Measurements from ENCODE around the gene NEK5.

DNA sequence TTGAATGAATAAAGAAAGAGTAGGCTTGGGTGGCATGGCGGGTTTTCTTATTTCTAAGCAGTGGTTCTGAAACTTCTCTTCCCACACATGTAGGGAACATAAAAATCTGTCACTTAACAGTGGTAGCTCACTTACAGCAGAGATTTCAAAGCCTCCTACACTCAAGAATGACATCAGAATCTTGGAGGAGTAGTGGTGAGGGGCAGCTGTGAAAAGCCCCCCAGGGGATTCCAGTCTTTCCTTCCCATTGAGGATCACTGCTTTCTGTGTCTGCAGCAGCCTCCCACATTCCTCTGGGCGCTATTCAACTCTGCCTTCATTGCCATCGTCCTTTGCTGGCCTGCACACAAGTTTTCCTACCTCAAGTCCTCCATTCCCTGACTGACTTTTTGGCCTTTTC is 8.6 kb upstream of the NEK5 start:
- TF ChIP-seq, protein P1, sequence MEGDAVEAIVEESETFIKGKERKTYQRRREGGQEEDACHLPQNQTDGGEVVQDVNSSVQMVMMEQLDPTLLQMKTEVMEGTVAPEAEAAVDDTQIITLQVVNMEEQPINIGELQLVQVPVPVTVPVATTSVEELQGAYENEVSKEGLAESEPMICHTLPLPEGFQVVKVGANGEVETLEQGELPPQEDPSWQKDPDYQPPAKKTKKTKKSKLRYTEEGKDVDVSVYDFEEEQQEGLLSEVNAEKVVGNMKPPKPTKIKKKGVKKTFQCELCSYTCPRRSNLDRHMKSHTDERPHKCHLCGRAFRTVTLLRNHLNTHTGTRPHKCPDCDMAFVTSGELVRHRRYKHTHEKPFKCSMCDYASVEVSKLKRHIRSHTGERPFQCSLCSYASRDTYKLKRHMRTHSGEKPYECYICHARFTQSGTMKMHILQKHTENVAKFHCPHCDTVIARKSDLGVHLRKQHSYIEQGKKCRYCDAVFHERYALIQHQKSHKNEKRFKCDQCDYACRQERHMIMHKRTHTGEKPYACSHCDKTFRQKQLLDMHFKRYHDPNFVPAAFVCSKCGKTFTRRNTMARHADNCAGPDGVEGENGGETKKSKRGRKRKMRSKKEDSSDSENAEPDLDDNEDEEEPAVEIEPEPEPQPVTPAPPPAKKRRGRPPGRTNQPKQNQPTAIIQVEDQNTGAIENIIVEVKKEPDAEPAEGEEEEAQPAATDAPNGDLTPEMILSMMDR (conservative IDR thresholded peaks at IDR 0.05; ENCODE audit: low read length) = no peak
- TF ChIP-seq EZH2phosphoT487 (IDR thresholded peaks at IDR 0.05; ENCODE audit: borderline replicate concordance, low read depth, low read length) = no peak

All from OCI-LY7 (cell line).